Activated CD8-positive, alpha-beta T cell treated with anti-CD3 and anti-CD28 coated beads for 36 hours (primary cell): Measurements from ENCODE around the gene SPATA31C2. TPM values are rescaled to one million over a fixed set of nuclear protein-coding genes. Genes with fewer than 3 reads are reported as not detected.
"Not testable (repeated sequence)": the region's sequence is repeated elsewhere in the genome, so short reads cannot be mapped to it uniquely, and the experiment has no call there.

Experiments
- ATAC-seq: fragments of 200-7000 bp; cut with Tn5 transposase; one replicate; pipeline ENCODE4 v1.10.0; 2021; ENCODE audit warnings: mild to moderate bottlenecking, moderate library complexity
- CTCF ChIA-PET: fragments of 350-600 bp; sonication (Branson Sonifier 250); formaldehyde crosslinking; loops from one replicate; lab custom pipeline; 2021; ENCODE audit warnings: antibody characterized with exemption; lab: Charles Lee
- POLR2A ChIA-PET: fragments of 350-600 bp; sonication (Branson Sonifier 250); formaldehyde crosslinking; loops from one replicate; lab custom pipeline; 2021; ENCODE audit warnings: antibody characterized with exemption; lab: Charles Lee
- DNase-seq: peaks from one replicate; pipeline ENCODE4 v3.0.0-alpha.2; 2020
- H3K27ac Mint-ChIP-seq: one replicate; pipeline ENCODE4 v1.8.0; 2021; ENCODE audit warnings: mild to moderate bottlenecking, mixed read lengths
- H3K27me3 Mint-ChIP-seq: one replicate; pipeline ENCODE4 v1.8.0; 2021; ENCODE audit warnings: mixed read lengths
- H3K36me3 Mint-ChIP-seq: one replicate; pipeline ENCODE4 v1.8.0; 2021; ENCODE audit warnings: low read depth, mixed read lengths
- H3K4me1 Mint-ChIP-seq: one replicate; pipeline ENCODE4 v1.8.0; 2021; ENCODE audit warnings: low read depth, mixed read lengths
- H3K4me3 Mint-ChIP-seq: one replicate; pipeline ENCODE4 v1.8.0; 2021; ENCODE audit warnings: mild to moderate bottlenecking, moderate library complexity, mixed read lengths
- H3K9me3 Mint-ChIP-seq: one replicate; pipeline ENCODE4 v1.8.0; 2021; ENCODE audit warnings: mixed read lengths
- intact Hi-C: fragments of 100-400 bp; cut with micrococcal nuclease; formaldehyde crosslinking; loops from one replicate; pipeline ENCODE4 v1.10.0; 2022
- total RNA-seq, 2 experiments: library from RNA; stranded (reverse); gene quantifications; one replicate each; pipeline ENCODE4 v1.2.3, GENCODE V29; 2021
- TF ChIP-seq, protein P1 (sequence below): fragments of 200-600 bp; IDR thresholded peaks from one replicate; pipeline ENCODE4 v1.8.0; 2022; ENCODE audit warnings: antibody characterized with exemption, mild to moderate bottlenecking

SPATA31C2 gene
- total RNA-seq, 2 experiments from 2014 or later = 0.07 to 0.09 TPM

DNA sequence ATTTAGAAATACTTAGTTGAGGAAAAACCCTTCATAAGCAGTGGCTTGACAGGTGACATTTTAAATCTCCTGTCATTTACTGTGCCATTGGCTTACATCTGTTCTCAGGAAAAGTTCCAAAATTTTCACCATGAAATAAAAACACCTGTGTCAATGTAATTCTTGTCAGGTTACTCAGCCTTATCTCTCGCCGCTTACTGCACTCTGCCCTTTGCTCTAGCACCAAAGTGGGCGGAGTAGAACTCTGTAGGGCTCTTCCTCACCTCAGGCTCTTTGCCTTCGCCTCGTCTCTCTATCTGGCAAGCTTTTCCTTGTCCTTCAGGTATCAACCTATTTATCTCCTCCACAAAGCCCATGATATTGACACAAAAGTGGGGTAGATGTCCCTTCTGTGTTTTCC, 20.2 kb downstream of the SPATA31C2 start:
- CTCF ChIA-PET, ATAC-seq, H3K9me3 Mint-ChIP-seq, H3K4me1 Mint-ChIP-seq, POLR2A ChIA-PET, H3K27me3 Mint-ChIP-seq, DNase-seq, H3K36me3 Mint-ChIP-seq, intact Hi-C loops, H3K27ac Mint-ChIP-seq, H3K4me3 Mint-ChIP-seq: not testable (repeated sequence)

DNA sequence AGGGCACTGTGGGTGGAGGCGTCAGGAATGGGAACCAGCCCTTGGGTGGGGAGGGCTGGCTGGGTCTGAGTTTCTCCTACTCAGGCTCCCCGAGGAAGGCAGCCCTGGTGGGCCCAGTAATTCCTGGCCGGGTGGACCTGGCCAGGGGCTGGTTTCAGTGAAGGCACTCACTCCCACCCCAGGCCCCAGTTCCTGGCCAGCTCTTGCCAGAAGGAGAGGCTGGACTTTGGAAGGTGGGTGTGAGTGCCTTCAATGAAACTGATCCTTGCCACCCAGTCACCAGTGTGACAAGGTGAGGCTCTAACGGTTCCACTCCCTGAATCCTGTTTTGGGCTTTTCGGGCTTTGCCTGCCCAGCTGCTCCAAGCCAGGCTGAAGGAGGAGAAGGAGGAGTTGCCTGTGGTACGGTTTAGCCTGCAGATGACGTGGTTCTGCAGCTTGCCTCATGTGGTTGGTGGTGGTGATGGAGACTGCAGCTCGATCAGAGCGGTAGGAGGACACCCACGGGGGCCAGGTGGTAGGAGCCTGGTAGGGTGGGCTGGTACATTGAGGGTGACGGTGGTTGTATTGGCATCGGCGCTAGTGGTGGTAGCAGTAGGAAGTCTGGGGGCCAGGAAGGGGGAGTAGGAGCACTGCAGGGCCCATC, 23.2 kb downstream of the SPATA31C2 start:
- H3K27ac Mint-ChIP-seq, DNase-seq, ATAC-seq, H3K4me1 Mint-ChIP-seq, H3K9me3 Mint-ChIP-seq, H3K27me3 Mint-ChIP-seq, CTCF ChIA-PET, POLR2A ChIA-PET, H3K4me3 Mint-ChIP-seq, H3K36me3 Mint-ChIP-seq: not testable (repeated sequence)
- intact Hi-C loops = loop anchor here (5.0 kb wide), 1 partner anchor 173 kb away; no protein-coding TSS in a partner anchor

DNA sequence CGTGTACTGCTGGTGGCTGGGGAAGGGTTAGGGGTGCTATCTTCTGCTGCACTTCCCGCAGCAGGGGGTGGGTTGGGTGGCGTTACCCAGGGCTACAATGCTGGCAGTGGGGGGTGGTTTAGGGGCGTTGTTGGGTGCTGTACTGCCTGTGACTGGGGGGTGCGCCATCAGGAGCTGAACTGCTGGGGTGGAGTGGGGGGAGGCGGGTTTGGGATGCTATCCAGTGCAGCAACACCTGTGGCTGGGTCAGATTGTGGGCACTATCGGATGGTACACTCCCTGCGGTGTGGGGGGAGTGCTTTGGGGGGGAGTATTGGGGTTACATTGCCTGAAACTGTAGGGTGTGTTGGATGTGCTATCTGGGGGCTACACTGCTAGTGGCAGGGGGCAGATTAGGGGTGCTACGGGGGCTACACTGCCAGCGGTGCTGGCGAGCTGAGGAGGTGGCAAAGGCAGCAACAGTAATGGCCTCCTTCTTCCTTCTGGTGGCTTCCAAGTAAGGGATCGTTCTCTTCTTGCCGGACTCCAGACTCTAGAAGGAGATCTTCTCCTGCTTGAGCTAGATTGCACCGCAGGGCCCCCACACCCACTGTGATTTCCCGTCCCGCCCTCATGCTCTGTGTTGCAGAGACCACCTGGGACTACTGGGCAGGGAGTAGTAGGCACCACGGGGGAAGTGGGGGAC, 23.9 kb downstream of the SPATA31C2 start:
- H3K4me3 Mint-ChIP-seq, H3K27ac Mint-ChIP-seq, H3K4me1 Mint-ChIP-seq, CTCF ChIA-PET, H3K36me3 Mint-ChIP-seq, H3K9me3 Mint-ChIP-seq, H3K27me3 Mint-ChIP-seq, POLR2A ChIA-PET, DNase-seq, ATAC-seq: not testable (repeated sequence)
- intact Hi-C loops = loop anchor here (5.0 kb wide), 1 partner anchor 172 kb away; no protein-coding TSS in a partner anchor

DNA sequence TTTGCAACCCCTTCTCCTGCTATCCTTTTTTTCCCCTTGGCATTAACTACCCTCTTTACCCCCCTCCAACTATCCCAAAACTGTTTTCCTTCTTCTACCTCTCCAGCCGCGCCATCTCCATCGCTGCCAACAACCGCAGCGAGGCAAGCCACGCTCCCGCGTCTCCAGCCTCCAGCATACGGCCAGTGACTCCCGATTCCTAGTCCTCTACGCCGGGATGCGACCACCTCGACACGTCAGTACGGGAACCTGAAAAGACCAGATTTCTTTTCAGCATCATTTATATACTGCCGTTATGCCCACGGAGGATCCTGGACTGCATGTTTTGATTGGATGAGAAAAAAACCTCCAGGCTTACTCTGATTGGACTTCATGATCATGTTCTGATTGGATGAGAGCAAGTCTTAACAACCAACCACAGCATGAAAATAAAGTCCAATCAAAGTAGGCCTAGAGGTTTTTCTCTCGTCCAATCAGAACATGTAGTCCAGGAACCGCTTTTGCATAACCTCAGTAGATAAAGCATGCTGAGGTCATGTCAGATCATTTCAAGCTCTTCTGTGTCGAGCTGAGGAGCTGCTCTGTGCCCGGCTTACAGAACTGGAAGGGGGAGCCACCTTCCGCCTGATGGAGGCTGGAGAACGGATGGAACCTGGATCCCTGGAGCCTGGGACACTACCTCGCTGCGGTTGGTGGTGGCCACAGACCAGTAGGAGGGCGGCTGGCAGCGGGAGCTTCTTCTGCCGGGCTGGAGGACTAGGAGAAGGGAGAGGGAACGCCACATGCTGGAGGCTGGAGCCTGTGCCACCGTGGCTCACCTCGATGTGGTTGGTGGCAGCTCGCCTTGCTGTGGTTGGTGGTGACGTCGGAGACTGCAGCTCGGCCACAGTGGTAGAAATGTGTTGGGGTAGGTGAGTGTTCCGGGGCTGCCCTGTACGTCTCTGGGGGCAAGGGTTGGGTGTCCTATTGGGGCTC, 24.8 kb downstream of the SPATA31C2 start:
- DNase-seq, H3K27me3 Mint-ChIP-seq, H3K27ac Mint-ChIP-seq, H3K9me3 Mint-ChIP-seq, POLR2A ChIA-PET, H3K36me3 Mint-ChIP-seq, H3K4me1 Mint-ChIP-seq, ATAC-seq, CTCF ChIA-PET, H3K4me3 Mint-ChIP-seq: not testable (repeated sequence)
- intact Hi-C loops = loop anchor here (5.0 kb wide), 1 partner anchor 171 kb away; no protein-coding TSS in a partner anchor

DNA sequence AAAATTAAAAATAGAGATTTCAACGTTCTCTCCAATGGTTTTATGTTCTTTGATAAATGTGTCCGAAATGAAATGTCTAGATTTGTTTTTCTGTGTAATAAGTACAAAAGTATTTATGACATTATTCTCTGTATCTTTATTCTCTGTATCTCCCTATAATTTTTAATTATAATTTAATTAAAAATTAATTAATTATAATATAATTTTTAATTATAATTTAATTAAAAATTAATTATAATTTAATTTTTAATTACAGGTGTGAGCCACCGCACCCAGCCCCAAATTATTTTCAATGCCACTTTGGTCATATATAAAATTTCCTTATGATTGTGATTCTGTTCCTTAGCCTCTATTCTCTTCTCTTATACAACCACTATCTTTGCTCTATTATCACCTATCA, 28.2 kb downstream of the SPATA31C2 start:
- ATAC-seq = no peak
- Mint-ChIP-seq H3K27ac (no peak overlapping the region), H3K36me3 (no peaks in the 10 kb centered on the region), H3K27me3 (peaks cover 16% of the 10 kb centered on the region), H3K4me3 (no peak overlapping the region), H3K9me3 (no peaks in the 10 kb centered on the region), H3K4me1 (peaks cover 3% of the 10 kb centered on the region)
- ChIA-PET POLR2A (no interaction called here), CTCF (no interaction called here)
- intact Hi-C loops = loop anchor here (5.0 kb wide), 1 partner anchor 168 kb away; no protein-coding TSS in a partner anchor
- DNase-seq = no peak
- TF ChIP-seq, protein P1, sequence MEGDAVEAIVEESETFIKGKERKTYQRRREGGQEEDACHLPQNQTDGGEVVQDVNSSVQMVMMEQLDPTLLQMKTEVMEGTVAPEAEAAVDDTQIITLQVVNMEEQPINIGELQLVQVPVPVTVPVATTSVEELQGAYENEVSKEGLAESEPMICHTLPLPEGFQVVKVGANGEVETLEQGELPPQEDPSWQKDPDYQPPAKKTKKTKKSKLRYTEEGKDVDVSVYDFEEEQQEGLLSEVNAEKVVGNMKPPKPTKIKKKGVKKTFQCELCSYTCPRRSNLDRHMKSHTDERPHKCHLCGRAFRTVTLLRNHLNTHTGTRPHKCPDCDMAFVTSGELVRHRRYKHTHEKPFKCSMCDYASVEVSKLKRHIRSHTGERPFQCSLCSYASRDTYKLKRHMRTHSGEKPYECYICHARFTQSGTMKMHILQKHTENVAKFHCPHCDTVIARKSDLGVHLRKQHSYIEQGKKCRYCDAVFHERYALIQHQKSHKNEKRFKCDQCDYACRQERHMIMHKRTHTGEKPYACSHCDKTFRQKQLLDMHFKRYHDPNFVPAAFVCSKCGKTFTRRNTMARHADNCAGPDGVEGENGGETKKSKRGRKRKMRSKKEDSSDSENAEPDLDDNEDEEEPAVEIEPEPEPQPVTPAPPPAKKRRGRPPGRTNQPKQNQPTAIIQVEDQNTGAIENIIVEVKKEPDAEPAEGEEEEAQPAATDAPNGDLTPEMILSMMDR = no peak

DNA sequence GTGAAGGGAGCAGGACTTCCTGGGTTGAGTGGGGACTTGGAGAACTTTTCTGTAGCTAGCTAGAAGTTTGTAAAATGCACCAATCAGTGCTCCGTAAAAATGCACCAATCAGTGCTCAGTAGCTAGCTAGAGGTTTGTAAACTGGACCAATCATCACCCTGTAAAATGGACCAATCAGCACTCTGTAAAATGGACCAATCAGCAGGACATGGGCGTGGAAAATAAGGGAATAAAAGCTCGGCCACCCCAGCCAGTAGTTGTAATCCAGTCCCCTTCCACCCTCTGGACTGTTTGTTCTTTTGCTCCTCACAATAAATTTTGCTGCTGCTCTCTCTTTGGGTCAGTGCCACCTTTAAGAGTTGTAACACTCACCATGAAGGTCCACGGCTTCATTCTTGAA, 29.5 kb downstream of the SPATA31C2 start:
- no peak overlapping the region for H3K27ac Mint-ChIP-seq
- POLR2A ChIA-PET = interaction anchor here (1.5 kb wide), 1 partner anchor 19 kb away, joined by 4 read pairs; no protein-coding TSS in a partner anchor
- H3K36me3 Mint-ChIP-seq = no peaks in the 10 kb centered on the region
- H3K9me3 Mint-ChIP-seq = no peaks in the 10 kb centered on the region
- TF ChIP-seq, protein P1 = no peak
- DNase-seq (no peak), ATAC-seq (no peak)
- H3K4me1 Mint-ChIP-seq = peaks cover 3% of the 10 kb centered on the region
- intact Hi-C loops = no loop called here
- peaks cover 18% of the 10 kb centered on the region for H3K27me3 Mint-ChIP-seq
- no peak overlapping the region for H3K4me3 Mint-ChIP-seq
- CTCF ChIA-PET = no interaction called here
